Measurements from ENCODE around the gene IPO13.
A peak's percentile ranks its signal among the peaks of the same experiment; 100 is the strongest.

Gene IPO13

DNA sequence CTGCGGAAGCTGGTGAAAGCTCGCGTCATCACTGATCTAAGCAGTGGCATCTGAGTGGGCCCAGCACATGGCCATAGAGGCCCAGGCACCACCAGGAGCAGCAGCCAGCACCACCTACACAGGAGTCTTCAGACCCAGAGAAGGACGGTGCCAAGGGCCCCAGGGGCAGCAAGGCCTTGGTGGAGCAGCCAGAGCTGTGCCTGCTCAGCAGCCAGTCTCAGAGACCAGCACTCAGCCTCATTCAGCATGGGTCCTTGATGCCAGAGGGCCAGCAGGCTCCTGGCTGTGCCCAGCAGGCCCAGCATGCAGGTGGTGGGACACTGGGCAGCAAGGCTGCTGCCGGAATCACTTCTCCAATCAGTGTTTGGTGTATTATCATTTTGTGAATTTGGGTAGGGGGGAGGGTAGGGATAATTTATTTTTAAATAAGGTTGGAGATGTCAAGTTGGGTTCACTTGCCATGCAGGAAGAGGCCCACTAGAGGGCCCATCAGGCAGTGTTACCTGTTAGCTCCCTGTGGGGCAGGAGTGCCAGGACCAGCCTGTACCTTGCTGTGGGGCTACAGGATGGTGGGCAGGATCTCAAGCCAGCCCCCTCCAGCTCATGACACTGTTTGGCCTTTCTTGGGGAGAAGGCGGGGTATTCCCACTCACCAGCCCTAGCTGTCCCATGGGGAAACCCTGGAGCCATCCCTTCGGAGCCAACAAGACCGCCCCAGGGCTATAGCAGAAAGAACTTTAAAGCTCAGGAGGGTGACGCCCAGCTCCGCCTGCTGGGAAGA, 16.4 kb upstream of the IPO13 start:
- DNase-seq: no peak

DNA sequence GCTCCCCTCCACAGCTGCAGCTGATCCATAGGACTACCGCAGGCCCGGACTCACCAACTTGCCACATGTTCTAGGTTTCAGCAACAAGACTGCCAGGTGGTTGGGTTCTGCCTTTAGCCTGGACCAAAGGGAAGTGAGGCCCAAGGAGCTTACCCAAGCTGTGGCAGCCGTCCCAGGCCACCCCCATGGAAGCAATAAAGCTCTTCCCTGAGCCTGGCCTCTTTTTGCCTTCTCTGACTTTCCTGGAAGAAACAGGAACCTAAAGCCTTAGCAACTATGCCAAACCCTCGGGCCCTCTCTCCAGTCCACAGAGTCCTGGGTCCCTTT, 15.8 kb upstream of the IPO13 start:
- no peak for DNase-seq

GRCh38 chr1:43931711-43932660, 14.8 kb upstream of the IPO13 start:
- DNase-seq: no peak

DNA sequence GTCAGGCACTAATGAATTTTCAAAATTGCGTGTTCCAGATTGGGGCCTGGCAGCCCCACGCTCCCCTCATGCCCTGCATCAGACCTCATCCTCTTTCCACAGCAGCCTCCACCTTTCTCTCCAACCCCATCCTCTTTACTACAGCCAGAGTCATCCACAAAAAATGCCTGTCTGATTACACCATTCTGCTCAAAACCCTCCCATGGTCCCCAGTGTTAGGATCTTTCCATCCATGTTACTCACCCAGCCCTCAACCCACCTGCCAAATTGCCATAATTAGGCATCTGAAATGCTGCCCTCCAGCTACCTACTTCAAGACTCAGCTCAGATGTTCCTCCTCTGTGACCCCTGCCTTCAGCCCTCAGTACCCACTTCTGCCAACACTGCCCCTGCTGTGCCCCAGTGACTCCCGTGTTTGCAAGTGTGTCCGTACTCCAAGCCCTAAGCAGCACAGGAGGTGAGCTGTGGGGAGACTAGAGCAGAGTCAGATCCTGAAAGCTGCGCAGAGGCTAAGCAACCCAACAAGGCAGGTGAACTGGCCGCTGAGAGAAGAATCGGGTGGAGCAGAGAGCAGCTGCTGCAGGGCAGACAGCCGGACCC, 13.9 kb upstream of the IPO13 start:
- DNase-seq: no peak

DNA sequence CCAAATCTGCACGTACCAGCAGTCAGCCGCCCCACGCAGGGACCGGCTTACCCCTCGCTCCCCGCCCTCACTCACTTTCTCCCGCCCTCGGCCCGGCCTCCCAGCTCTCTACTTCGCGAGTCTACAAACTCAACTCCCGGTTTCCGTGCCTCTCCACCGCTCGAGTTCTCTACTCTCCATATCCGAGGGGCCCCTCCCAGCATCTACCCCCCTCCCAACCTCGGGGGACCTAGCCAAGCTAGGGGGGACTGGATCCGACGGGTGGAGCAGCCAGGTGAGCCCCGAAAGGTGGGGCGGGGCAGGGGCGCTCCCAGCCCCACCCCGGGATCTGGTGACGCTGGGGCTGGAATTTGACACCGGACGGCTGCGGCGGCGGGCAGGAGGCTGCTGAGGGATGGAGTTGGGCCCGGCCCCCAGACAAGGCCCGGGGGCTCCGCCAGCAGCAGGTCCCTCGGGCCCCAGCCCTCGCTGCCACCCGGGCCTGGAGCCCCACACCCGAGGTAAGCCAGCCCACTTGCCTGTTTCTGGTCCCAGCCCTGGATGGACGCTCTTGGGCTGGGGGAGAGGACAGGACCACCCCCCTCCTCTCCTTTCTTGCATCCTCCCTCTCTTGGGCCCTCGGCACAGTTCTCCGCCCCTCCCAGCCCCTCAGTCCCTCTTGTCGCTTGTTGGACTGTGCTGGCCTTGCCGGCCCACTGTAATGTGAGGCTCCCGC, 13.2 kb upstream of the IPO13 start, which contains the start of gene ARTN:
TSS of gene ARTN (plus strand) at position 416 of the 715 bp plus-strand sequence. CDS start 1,856 bp downstream, outside the sequence.
- DNase-seq: no peak

GRCh38 chr1:43934101-43934985, 12.4 kb upstream of the IPO13 start:
- DNase-seq: peak in 35 of 58 donors; percentile 13 to 65 (median 35)

- no peak for DNase-seq
Measured at GRCh38 chr1:43934986-43935324, 11.8 kb upstream of the IPO13 start.

DNA sequence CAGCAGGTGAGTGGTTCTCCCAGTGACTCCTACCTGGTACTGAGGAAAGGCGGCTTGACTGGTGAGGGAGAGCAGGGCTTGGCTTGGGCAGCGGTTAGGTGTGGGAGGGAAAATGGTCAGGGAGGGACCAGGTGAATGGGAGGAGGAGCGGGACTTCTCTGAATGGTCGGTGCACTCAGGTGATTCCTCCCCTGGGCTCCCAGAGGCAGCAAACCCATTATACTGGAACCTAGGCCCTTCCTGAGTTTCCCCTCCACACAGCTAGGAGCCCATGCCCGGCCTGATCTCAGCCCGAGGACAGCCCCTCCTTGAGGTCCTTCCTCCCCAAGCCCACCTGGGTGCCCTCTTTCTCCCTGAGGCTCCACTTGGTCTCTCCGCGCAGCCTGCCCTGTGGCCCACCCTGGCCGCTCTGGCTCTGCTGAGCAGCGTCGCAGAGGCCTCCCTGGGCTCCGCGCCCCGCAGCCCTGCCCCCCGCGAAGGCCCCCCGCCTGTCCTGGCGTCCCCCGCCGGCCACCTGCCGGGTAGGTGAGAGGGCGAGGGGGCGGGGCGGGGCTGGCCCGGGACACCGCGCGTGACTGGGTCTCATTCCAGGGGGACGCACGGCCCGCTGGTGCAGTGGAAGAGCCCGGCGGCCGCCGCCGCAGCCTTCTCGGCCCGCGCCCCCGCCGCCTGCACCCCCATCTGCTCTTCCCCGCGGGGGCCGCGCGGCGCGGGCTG, 10.9 kb upstream of the IPO13 start:
- DNase-seq: peak in 1 of 58 donors; percentile 57

DNA sequence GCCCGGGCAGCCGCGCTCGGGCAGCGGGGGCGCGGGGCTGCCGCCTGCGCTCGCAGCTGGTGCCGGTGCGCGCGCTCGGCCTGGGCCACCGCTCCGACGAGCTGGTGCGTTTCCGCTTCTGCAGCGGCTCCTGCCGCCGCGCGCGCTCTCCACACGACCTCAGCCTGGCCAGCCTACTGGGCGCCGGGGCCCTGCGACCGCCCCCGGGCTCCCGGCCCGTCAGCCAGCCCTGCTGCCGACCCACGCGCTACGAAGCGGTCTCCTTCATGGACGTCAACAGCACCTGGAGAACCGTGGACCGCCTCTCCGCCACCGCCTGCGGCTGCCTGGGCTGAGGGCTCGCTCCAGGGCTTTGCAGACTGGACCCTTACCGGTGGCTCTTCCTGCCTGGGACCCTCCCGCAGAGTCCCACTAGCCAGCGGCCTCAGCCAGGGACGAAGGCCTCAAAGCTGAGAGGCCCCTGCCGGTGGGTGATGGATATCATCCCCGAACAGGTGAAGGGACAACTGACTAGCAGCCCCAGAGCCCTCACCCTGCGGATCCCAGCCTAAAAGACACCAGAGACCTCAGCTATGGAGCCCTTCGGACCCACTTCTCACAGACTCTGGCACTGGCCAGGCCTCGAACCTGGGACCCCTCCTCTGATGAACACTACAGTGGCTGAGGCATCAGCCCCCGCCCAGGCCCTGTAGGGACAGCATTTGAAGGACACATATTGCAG, 10.2 kb upstream of the IPO13 start:
- peak in 15 of 58 donors; percentile 11 to 59 (median 42) for DNase-seq

- no peak for DNase-seq
Measured at GRCh38 chr1:43937179-43937865, 9.4 kb upstream of the IPO13 start.

DNA sequence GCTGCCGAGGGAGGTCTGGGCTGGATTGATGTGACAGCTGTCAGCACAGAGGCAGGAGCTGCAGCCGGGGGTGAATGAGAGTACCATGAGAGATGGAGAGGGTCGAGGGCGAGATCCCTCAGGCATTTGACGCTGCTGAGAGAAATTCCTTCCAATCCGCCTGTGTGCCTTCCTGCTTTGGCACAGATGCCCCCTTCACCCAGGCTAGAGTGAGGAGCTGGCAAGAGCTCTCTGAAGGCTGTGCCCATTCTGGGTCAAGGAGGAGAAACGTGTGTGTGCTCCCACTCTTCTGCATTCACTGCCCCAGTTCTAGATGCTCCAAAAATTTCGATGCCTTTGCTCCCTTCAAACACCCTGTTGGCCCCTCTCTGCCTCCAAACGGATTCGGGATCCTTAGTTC, 8.4 kb upstream of the IPO13 start:
- DNase-seq: peak in 1 of 58 donors; percentile 10

GRCh38 chr1:43938892-43939587, 7.7 kb upstream of the IPO13 start:
- DNase-seq: peak in 13 of 58 donors; percentile 15 to 63 (median 29)

GRCh38 chr1:43942411-43942810, 4.3 kb upstream of the IPO13 start:
- no peak for DNase-seq

- DNase-seq: no peak
Measured at GRCh38 chr1:43944860-43945259, 1.9 kb upstream of the IPO13 start.

GRCh38 chr1:43945674-43946235, 995 bp upstream of the IPO13 start:
- DNase-seq: no peak

GRCh38 chr1:43947061-43947873, 517 bp downstream of the IPO13 start:
- peak in 9 of 58 donors; percentile 22 to 58 (median 46) for DNase-seq

Measured in anterior cingulate cortex (tissue), 58 donors.